GM13976 (cell line): Measurements from ENCODE around the gene LY6G5B.
"Not testable (repeated sequence)": the region's sequence is repeated elsewhere in the genome, so short reads cannot be mapped to it uniquely, and the experiment has no call there.

ENCODE experiments used
- DNase-seq: peaks from one replicate; pipeline ENCODE4 v3.0.0; 2012; ENCODE audit warnings: low spot score
- CTCF ChIP-seq: IDR thresholded peaks from 2 replicates; pipeline ENCODE4 v1.5.1; 2012; ENCODE audit warnings: borderline replicate concordance, mild to moderate bottlenecking; ENCODE audit not compliant: insufficient read depth; ENCODE audit errors: extremely low read depth, missing control alignments, control extremely low read depth
- in situ Hi-C: fragments of 300-500 bp; cut with MboI; formaldehyde crosslinking; loops from one replicate; pipeline ENCODE4 v1.12.0; 2022; ENCODE audit warnings: low sequenced_read_pairs, mixed read lengths, inconsistent platforms; ENCODE audit not compliant: unreplicated experiment

Gene LY6G5B

GRCh38 chr6:31708224-31708623, 38.4 kb downstream of the LY6G5B start:
- in situ Hi-C loops = no loop called here
- no peak for TF ChIP-seq CTCF
- DNase-seq = no peak

DNA sequence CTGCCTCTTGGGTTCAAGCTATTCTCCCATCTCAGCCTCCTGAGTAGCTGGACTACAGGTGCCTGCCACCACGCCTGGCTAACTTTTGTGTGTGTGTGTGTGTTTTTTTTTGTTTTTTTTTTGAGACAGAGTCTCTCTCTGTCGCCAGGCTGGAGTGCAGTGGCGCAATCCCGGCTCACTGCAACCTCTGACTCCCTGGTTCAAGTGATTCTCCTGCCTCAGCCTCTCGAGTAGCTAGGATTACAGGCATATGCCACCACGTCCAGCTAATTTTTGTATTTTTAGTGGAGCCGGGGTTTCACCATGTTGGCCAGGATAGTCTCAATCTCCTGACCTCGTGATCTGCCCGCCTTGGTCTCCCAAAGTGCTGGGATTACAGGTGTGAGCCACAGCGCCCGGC, 39.4 kb downstream of the LY6G5B start:
- DNase-seq, in situ Hi-C loops: not testable (repeated sequence)

- in situ Hi-C loops = no loop called here
- DNase-seq = no peak
- TF ChIP-seq CTCF = no peak
Measured at GRCh38 chr6:31710523-31711219, 40.9 kb downstream of the LY6G5B start.

GRCh38 chr6:31711233-31711632, 41.5 kb downstream of the LY6G5B start:
- no peak for TF ChIP-seq CTCF
- no peak for DNase-seq
- in situ Hi-C loops = no loop called here

- TF ChIP-seq CTCF = no peak
- DNase-seq = no peak
- in situ Hi-C loops = no loop called here
Measured at GRCh38 chr6:31712296-31712695, 42.5 kb downstream of the LY6G5B start.

DNA sequence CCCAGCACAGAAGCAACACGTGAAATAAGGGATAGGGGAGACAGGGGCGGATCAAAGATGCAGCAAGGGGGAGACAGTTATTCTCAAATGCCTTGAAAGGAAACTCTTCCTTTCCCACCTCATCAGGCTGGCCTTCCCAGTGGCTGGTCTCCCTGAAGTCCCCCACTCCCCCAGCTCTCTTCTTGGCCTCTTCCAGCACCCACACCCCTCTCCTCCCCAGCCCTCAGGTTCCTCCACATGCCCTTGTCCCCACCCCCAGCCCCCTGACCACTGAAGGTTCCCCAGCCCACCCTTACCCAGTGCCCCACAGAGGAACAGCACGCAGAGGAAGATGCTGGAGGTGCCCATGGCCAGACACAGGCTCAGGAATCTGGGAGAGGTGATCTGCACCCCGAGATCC, 43.7 kb downstream of the LY6G5B start:
- no peak for DNase-seq
- in situ Hi-C loops = no loop called here
- TF ChIP-seq CTCF = no peak

- no peak for DNase-seq
- in situ Hi-C loops = no loop called here
- no peak for TF ChIP-seq CTCF
Measured at GRCh38 chr6:31713991-31714684, 44.4 kb downstream of the LY6G5B start.
